GM23338 (cell line): ENCODE data around the gene LEAP2. TPM values are rescaled to one million over a fixed set of nuclear protein-coding genes. Genes with fewer than 3 reads are reported as not detected.

ENCODE experiments used
- ATAC-seq: fragments of 200-7000 bp; cut with Tn5 transposase; 3 replicates; pipeline ENCODE4 v1.9.1; 2020
- DNase-seq: peaks from one replicate; pipeline ENCODE4 v3.0.0-alpha.2; 2015; ENCODE audit warnings: low spot score
- H2AFZ ChIP-seq: fragments of 200-600 bp; sonication (generic); 2 replicates; pipeline ENCODE4 v1.8.0; 2016; ENCODE audit warnings: antibody characterized with exemption, mild to moderate bottlenecking, moderate library complexity
- H3F3A ChIP-seq: fragments of 200-600 bp; sonication (generic); replicated peaks from 2 replicates; pipeline ENCODE4 v1.8.0; 2017; ENCODE audit warnings: antibody characterized with exemption, mixed run types, low read depth
- H3K27ac ChIP-seq: fragments of 200-600 bp; sonication (generic); 2 replicates; pipeline ENCODE4 v1.6.1; 2016; ENCODE audit warnings: low read depth
- H3K27me3 ChIP-seq: fragments of 200-600 bp; sonication (generic); 2 replicates; pipeline ENCODE4 v1.8.0; 2016; ENCODE audit warnings: mild to moderate bottlenecking, mixed run types, moderate library complexity; ENCODE audit not compliant: insufficient read depth
- H3K36me3 ChIP-seq: fragments of 200-600 bp; sonication (generic); 2 replicates; pipeline ENCODE4 v1.8.0; 2016; ENCODE audit warnings: mild to moderate bottlenecking; ENCODE audit not compliant: insufficient read depth
- H3K4me1 ChIP-seq: fragments of 200-600 bp; sonication (generic); 2 replicates; pipeline ENCODE4 v1.8.0; 2016; ENCODE audit warnings: mild to moderate bottlenecking, moderate library complexity; ENCODE audit not compliant: insufficient read depth
- H3K4me2 ChIP-seq: fragments of 200-600 bp; sonication (generic); 2 replicates; pipeline ENCODE4 v1.7.1; 2017; ENCODE audit warnings: mixed run types
- H3K4me3 ChIP-seq: fragments of 200-600 bp; sonication (generic); 2 replicates; pipeline ENCODE4 v1.6.1; 2016; ENCODE audit warnings: mixed run types
- H3K79me2 ChIP-seq: fragments of 200-600 bp; sonication (generic); replicated peaks from 2 replicates; pipeline ENCODE4 v1.8.0; 2017; ENCODE audit warnings: mild to moderate bottlenecking; ENCODE audit not compliant: insufficient read depth
- H3K9me2 ChIP-seq: fragments of 200-600 bp; sonication (generic); 2 replicates; pipeline ENCODE4 v1.8.0; 2017; ENCODE audit not compliant: insufficient read depth
- H4K20me1 ChIP-seq: fragments of 200-600 bp; sonication (generic); replicated peaks from 2 replicates; pipeline ENCODE4 v1.8.0; 2017; ENCODE audit warnings: mild to moderate bottlenecking; ENCODE audit not compliant: insufficient read depth
- H3K27ac Mint-ChIP-seq: 2 replicates; pipeline ENCODE4 v1.8.0; 2020; ENCODE audit warnings: inconsistent platforms, mild to moderate bottlenecking, moderate library complexity, mixed read lengths
- H3K27me3 Mint-ChIP-seq: 3 replicates; pipeline ENCODE4 v1.8.0; 2022; ENCODE audit warnings: low read depth, mild to moderate bottlenecking, moderate library complexity, mixed read lengths, inconsistent platforms; ENCODE audit not compliant: insufficient read depth, poor library complexity
- H3K36me3 Mint-ChIP-seq: 3 replicates; pipeline ENCODE4 v1.8.0; 2021; ENCODE audit warnings: low read depth, mild to moderate bottlenecking, inconsistent platforms, moderate library complexity, mixed read lengths
- H3K4me1 Mint-ChIP-seq: 3 replicates; pipeline ENCODE4 v1.8.0; 2020; ENCODE audit warnings: mild to moderate bottlenecking, inconsistent platforms, mixed read lengths
- H3K4me3 Mint-ChIP-seq: 3 replicates; pipeline ENCODE4 v1.8.0; 2021; ENCODE audit warnings: moderate library complexity, mild to moderate bottlenecking, inconsistent platforms, mixed read lengths
- H3K9me3 Mint-ChIP-seq: 3 replicates; pipeline ENCODE4 v1.8.0; 2020; ENCODE audit warnings: moderate library complexity, mild to moderate bottlenecking, inconsistent platforms, mixed read lengths
- CREB1 ChIP-seq: fragments of 250-450 bp; sonication (Bioruptor Pico); IDR thresholded peaks from 2 replicates; pipeline ENCODE4 v1.5.0; 2020; ENCODE audit warnings: low read depth, mild to moderate bottlenecking, moderate library complexity
- CTCF ChIP-seq, 2 experiments: fragments of 200-600 bp in 1 of 2; sonication (generic) in 1 of 2; conservative IDR thresholded peaks; 2 replicates each; pipeline versions ENCODE4 v1.5.1 to v1.6.1; 2016 to 2017; ENCODE audit warnings: antibody characterized with exemption in 2 of 2, low read depth in 2 of 2, mild to moderate bottlenecking in 2 of 2, moderate library complexity in 1 of 2
- EZH2 ChIP-seq: fragments of 200-600 bp; sonication (generic); IDR thresholded peaks from one replicate; pipeline ENCODE4 v1.8.0; 2017; ENCODE audit warnings: antibody characterized with exemption, mild to moderate bottlenecking, low read depth; ENCODE audit not compliant: unreplicated experiment
- EZH2phosphoT487 ChIP-seq: fragments of 200-600 bp; sonication (generic); IDR thresholded peaks from one replicate; pipeline ENCODE4 v1.8.1; 2018; ENCODE audit warnings: antibody characterized with exemption; ENCODE audit not compliant: unreplicated experiment
- JUNB ChIP-seq: IDR thresholded peaks from one replicate; pipeline ENCODE4 v1.6.1; 2016; ENCODE audit warnings: antibody characterized with exemption; ENCODE audit not compliant: unreplicated experiment
- NANOG ChIP-seq: IDR thresholded peaks from 2 replicates; pipeline ENCODE4 v1.6.1; 2016; ENCODE audit warnings: antibody characterized with exemption, borderline replicate concordance
- POLR2AphosphoS5 ChIP-seq: IDR thresholded peaks from 2 replicates; pipeline ENCODE4 v1.6.1; 2016; ENCODE audit warnings: antibody characterized with exemption, low read depth
- STAT1 ChIP-seq: IDR thresholded peaks from one replicate; pipeline ENCODE4 v1.6.1; 2016; ENCODE audit warnings: antibody characterized with exemption; ENCODE audit not compliant: unreplicated experiment
- ZNF114 ChIP-seq: fragments of 250-450 bp; sonication (Bioruptor Pico); IDR thresholded peaks from 2 replicates; pipeline ENCODE4 v1.5.0; 2020; ENCODE audit warnings: mild to moderate bottlenecking, moderate library complexity
- ZNF331 ChIP-seq: fragments of 250-450 bp; sonication (Bioruptor Pico); IDR thresholded peaks from 2 replicates; pipeline ENCODE4 v1.5.0; 2020; ENCODE audit warnings: low read depth, mild to moderate bottlenecking, moderate library complexity
- ZNF462 ChIP-seq: fragments of 250-450 bp; sonication (Bioruptor Pico); IDR thresholded peaks from 2 replicates; pipeline ENCODE4 v1.5.0; 2020; ENCODE audit warnings: mild to moderate bottlenecking, moderate library complexity
- polyA plus RNA-seq: library from polyadenylated mRNA; unstranded; fragments of >200 nt; fragmentation: Nextera tagmentation; extraction: Ambion mirVana; gene quantifications from 2 replicates; pipeline ENCODE4 v1.2.1, GENCODE V29; 2016
- total RNA-seq: library from RNA; depleted of rRNA; stranded (reverse); fragments of >200 nt; shearing (Covaris generic); gene quantifications from 2 replicates; pipeline ENCODE4 v1.2.3, GENCODE V29; 2014
- TF ChIP-seq, protein P1 (sequence below): IDR thresholded peaks from 2 replicates; pipeline ENCODE4 v1.6.1; 2016; ENCODE audit warnings: antibody characterized with exemption
- TF ChIP-seq, protein P2 (sequence below): IDR thresholded peaks from one replicate; pipeline ENCODE4 v1.6.1; 2018; ENCODE audit warnings: antibody characterized with exemption; ENCODE audit not compliant: unreplicated experiment

The LEAP2 gene
- total and polyA plus RNA-seq, 2 experiments from 2014 or later, result 1.5 to 1.8 TPM

- TF ChIP-seq EZH2 (no peak), ZNF114 (CRISPR knock-in tag) (no peak), ZNF331 (no peak), JUNB (no peak), POLR2AphosphoS5 (no peak), EZH2phosphoT487 (no peak), CREB1 (CRISPR knock-in tag) (no peak), NANOG (no peak)
- TF ChIP-seq, protein P1, sequence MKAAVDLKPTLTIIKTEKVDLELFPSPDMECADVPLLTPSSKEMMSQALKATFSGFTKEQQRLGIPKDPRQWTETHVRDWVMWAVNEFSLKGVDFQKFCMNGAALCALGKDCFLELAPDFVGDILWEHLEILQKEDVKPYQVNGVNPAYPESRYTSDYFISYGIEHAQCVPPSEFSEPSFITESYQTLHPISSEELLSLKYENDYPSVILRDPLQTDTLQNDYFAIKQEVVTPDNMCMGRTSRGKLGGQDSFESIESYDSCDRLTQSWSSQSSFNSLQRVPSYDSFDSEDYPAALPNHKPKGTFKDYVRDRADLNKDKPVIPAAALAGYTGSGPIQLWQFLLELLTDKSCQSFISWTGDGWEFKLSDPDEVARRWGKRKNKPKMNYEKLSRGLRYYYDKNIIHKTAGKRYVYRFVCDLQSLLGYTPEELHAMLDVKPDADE, result no peak
Measured at GRCh38 chr5:132859889-132860437, 13.5 kb upstream of the LEAP2 start (continued).

GRCh38 chr5:132860742-132861141, 12.7 kb upstream of the LEAP2 start:
- Histone ChIP-seq H3K27ac (no peak overlapping the region), H3K4me1 (peaks cover 11% of the 10 kb centered on the region), H3F3A (peaks cover 6% of the 10 kb centered on the region; the same call in 1 of the 2 replicates), H4K20me1 (no peaks in the 10 kb centered on the region), H2AFZ (no peak overlapping the region), H3K4me2 (no peak overlapping the region), H3K79me2 (no peaks in the 10 kb centered on the region), H3K27me3 (no peaks in the 10 kb centered on the region), H3K4me3 (no peak overlapping the region), H3K36me3 (no peaks in the 10 kb centered on the region), H3K9me2 (no peaks in the 10 kb centered on the region)
- Mint-ChIP-seq H3K36me3 (no peaks in the 10 kb centered on the region), H3K9me3 (no peaks in the 10 kb centered on the region), H3K4me1 (peaks cover 12% of the 10 kb centered on the region), H3K27ac (no peak overlapping the region), H3K27me3 (peaks cover 1% of the 10 kb centered on the region), H3K4me3 (no peak overlapping the region)
- ATAC-seq, result no peak
- no peak for DNase-seq
- TF ChIP-seq, protein P2, sequence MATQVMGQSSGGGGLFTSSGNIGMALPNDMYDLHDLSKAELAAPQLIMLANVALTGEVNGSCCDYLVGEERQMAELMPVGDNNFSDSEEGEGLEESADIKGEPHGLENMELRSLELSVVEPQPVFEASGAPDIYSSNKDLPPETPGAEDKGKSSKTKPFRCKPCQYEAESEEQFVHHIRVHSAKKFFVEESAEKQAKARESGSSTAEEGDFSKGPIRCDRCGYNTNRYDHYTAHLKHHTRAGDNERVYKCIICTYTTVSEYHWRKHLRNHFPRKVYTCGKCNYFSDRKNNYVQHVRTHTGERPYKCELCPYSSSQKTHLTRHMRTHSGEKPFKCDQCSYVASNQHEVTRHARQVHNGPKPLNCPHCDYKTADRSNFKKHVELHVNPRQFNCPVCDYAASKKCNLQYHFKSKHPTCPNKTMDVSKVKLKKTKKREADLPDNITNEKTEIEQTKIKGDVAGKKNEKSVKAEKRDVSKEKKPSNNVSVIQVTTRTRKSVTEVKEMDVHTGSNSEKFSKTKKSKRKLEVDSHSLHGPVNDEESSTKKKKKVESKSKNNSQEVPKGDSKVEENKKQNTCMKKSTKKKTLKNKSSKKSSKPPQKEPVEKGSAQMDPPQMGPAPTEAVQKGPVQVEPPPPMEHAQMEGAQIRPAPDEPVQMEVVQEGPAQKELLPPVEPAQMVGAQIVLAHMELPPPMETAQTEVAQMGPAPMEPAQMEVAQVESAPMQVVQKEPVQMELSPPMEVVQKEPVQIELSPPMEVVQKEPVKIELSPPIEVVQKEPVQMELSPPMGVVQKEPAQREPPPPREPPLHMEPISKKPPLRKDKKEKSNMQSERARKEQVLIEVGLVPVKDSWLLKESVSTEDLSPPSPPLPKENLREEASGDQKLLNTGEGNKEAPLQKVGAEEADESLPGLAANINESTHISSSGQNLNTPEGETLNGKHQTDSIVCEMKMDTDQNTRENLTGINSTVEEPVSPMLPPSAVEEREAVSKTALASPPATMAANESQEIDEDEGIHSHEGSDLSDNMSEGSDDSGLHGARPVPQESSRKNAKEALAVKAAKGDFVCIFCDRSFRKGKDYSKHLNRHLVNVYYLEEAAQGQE, result no peak
- TF ChIP-seq ZNF331 (no peak), ZNF462 (CRISPR knock-in tag) (no peak), NANOG (no peak), CREB1 (CRISPR knock-in tag) (no peak), STAT1 (no peak), EZH2phosphoT487 (no peak), CTCF (conservative IDR thresholded peaks at IDR 0.05; ENCODE audit: low read depth in 2 of 2) (no peak), EZH2 (no peak)
